A673 (cell line): ENCODE data around the gene ELFN2. TPM values are rescaled to one million over a fixed set of nuclear protein-coding genes. Genes with fewer than 3 reads are reported as not detected.

Experiments used
- BruUV-seq: library from RNA; stranded (reverse); fragments of 400-500 nt; replicated peaks from 2 replicates; lab custom pipeline; 2021; lab: Mats Ljungman, UMichigan
- CTCF ChIA-PET: fragments of 300-600 bp; sonication (Branson Sonifier 250); formaldehyde crosslinking; loops from one replicate; lab custom pipeline; 2022; ENCODE audit warnings: antibody characterized with exemption; lab: Charles Lee
- POLR2A ChIA-PET: fragments of 300-600 bp; sonication (Branson Sonifier 250); formaldehyde crosslinking; loops from one replicate; lab custom pipeline; 2022; ENCODE audit warnings: antibody characterized with exemption; ENCODE audit not compliant: low non-redundant PET; lab: Charles Lee
- DNase-seq: peaks from one replicate; pipeline ENCODE4 v3.0.0-alpha.2; 2015; ENCODE audit warnings: low spot score
- H3K27ac ChIP-seq: fragments of 200-600 bp; sonication (generic); 2 replicates; pipeline ENCODE4 v1.5.1; 2016; ENCODE audit warnings: mixed run types, low read depth, mild to moderate bottlenecking, mixed read lengths, antibody characterized with exemption, low read length; ENCODE audit not compliant: poor library complexity, severe bottlenecking
- H3K27me3 ChIP-seq: fragments of 200-600 bp; sonication (generic); replicated peaks from 2 replicates; pipeline ENCODE4 v1.6.1; 2017; ENCODE audit warnings: mixed run types, low read depth, mild to moderate bottlenecking, mixed read lengths, antibody characterized with exemption, low read length; ENCODE audit not compliant: insufficient read depth, poor library complexity
- H3K36me3 ChIP-seq: fragments of 200-600 bp; sonication (generic); 2 replicates; pipeline ENCODE4 v1.6.1; 2016; ENCODE audit warnings: mixed run types, mild to moderate bottlenecking, mixed read lengths, antibody characterized with exemption, low read length; ENCODE audit not compliant: insufficient read depth, poor library complexity, severe bottlenecking
- H3K4me1 ChIP-seq: fragments of 200-600 bp; sonication (generic); 2 replicates; pipeline ENCODE4 v1.6.1; 2017; ENCODE audit warnings: mixed run types, mild to moderate bottlenecking, mixed read lengths, antibody characterized with exemption, low read length; ENCODE audit not compliant: insufficient read depth, poor library complexity, severe bottlenecking
- H3K4me3 ChIP-seq: fragments of 200-600 bp; sonication (generic); 2 replicates; pipeline ENCODE4 v1.5.1; 2016; ENCODE audit warnings: low read depth, mixed run types, mild to moderate bottlenecking, mixed read lengths, low read length; ENCODE audit not compliant: poor library complexity, severe bottlenecking
- H3K9me3 ChIP-seq: fragments of 200-600 bp; sonication (generic); 2 replicates; pipeline ENCODE4 v1.6.1; 2016; ENCODE audit warnings: mixed run types, low read depth, mild to moderate bottlenecking, mixed read lengths, antibody characterized with exemption, low read length; ENCODE audit not compliant: poor library complexity, severe bottlenecking
- EZH2 ChIP-seq: fragments of 200-600 bp; sonication (generic); IDR thresholded peaks from 2 replicates; pipeline ENCODE4 v1.6.1; 2017; ENCODE audit warnings: borderline replicate concordance, low read depth, mild to moderate bottlenecking, mixed read lengths, antibody characterized with exemption, low read length; ENCODE audit not compliant: poor library complexity, severe bottlenecking
- intact Hi-C: fragments of 100-400 bp; cut with micrococcal nuclease; formaldehyde crosslinking; loops from one replicate; pipeline ENCODE4 v1.10.0; 2022; ENCODE audit not compliant: unreplicated experiment
- total RNA-seq: library from RNA; stranded (reverse); gene quantifications from 2 replicates; pipeline ENCODE4 v1.2.3, GENCODE V29; 2021
- TF ChIP-seq, protein P1 (sequence below): fragments of 300-800, 200-600 bp; sonication (generic); conservative IDR thresholded peaks from 2 replicates; pipeline ENCODE4 v1.5.1; 2017; ENCODE audit warnings: low read depth, mild to moderate bottlenecking, antibody characterized with exemption, low read length, moderate library complexity, mixed read lengths

ELFN2 gene
- total RNA-seq, 1 experiment from 2014 or later, result not detected

DNA sequence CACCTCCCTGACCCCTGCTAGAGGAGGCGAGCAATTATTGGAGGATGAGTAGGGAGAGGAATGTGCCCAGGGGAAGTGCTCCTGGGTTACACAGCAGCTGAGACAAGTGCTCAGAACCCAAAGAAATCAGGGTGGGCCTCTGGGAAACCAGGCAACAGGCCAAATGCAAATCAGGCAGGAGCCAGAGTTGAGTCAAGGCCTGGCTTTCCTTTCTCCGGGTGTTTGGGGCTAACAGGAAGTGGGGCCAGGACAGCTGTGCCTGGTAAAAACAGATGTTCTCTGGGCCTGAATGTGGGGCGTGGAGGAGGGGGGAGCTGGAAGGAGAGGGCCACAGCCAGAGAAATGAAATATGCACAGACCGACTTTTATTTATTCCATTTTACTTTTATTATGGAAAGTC lies 36.9 kb upstream of the ELFN2 start:
- intact Hi-C loops, result no loop called here
- Histone ChIP-seq H3K27ac (no peak overlapping the region), H3K4me3 (no peak overlapping the region), H3K36me3 (no peaks in the 10 kb centered on the region), H3K27me3 (no peaks in the 10 kb centered on the region), H3K9me3 (no peaks in the 10 kb centered on the region), H3K4me1 (no peaks in the 10 kb centered on the region)
- DNase-seq, result peak; percentile 42
- ChIA-PET CTCF (no interaction called here), POLR2A (no interaction called here)
- BruUV-seq, result no TSS peak
- TF ChIP-seq, protein P1, sequence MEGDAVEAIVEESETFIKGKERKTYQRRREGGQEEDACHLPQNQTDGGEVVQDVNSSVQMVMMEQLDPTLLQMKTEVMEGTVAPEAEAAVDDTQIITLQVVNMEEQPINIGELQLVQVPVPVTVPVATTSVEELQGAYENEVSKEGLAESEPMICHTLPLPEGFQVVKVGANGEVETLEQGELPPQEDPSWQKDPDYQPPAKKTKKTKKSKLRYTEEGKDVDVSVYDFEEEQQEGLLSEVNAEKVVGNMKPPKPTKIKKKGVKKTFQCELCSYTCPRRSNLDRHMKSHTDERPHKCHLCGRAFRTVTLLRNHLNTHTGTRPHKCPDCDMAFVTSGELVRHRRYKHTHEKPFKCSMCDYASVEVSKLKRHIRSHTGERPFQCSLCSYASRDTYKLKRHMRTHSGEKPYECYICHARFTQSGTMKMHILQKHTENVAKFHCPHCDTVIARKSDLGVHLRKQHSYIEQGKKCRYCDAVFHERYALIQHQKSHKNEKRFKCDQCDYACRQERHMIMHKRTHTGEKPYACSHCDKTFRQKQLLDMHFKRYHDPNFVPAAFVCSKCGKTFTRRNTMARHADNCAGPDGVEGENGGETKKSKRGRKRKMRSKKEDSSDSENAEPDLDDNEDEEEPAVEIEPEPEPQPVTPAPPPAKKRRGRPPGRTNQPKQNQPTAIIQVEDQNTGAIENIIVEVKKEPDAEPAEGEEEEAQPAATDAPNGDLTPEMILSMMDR, result no peak
- TF ChIP-seq EZH2, result no peak

DNA sequence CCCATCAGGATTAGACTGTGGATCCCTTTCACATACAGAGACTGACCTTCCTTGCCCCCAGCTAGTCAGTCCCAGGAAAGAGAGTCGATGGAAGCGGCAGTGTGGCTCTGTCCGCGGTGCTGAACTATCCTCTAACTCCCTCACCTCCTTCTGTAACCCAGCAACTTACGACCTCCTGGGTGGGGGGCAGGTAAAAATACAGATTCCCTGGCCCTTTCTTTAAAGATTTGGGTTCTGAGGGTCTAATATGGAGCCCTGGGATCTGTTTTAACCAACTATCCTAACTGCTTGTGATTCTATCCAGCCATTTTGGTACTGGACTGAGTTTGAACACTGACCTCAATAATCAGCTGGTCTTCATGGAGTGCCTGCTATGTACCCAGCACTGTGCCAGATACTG lies 35.7 kb upstream of the ELFN2 start:
- ChIA-PET CTCF (no interaction called here), POLR2A (no interaction called here)
- no TSS peak for BruUV-seq
- no peaks in the 10 kb centered on the region for H3K4me1 ChIP-seq
- no peak overlapping the region for H3K27ac ChIP-seq
- DNase-seq, result no peak
- no peaks in the 10 kb centered on the region for H3K9me3 ChIP-seq
- intact Hi-C loops, result no loop called here
- H3K36me3 ChIP-seq, result no peaks in the 10 kb centered on the region
- H3K27me3 ChIP-seq, result no peaks in the 10 kb centered on the region
- no peak overlapping the region for H3K4me3 ChIP-seq
- TF ChIP-seq, protein P1, result no peak
- no peak for TF ChIP-seq EZH2

DNA sequence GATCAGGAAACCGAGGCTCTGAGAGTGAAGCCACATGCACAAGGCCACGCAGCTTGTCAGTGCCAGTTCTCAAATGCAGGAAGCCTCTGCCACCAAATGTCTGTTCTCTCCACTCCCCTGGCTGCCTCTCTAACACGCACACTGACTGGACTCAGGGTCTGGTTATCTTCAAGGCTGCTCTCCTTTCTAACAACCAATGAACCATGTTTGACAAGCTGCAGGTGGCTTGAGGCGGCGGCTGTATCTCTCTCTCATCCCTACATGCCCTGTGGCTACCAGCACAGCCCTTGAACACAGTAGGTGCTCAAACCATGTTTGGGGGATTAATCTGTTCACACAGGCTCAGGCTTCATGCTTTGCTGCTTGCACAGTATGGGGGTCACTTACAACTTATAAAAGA lies 35.2 kb upstream of the ELFN2 start:
- ChIA-PET POLR2A (no interaction called here), CTCF (no interaction called here)
- Histone ChIP-seq H3K27me3 (no peaks in the 10 kb centered on the region), H3K9me3 (no peaks in the 10 kb centered on the region), H3K27ac (no peak overlapping the region), H3K4me1 (no peaks in the 10 kb centered on the region), H3K4me3 (no peak overlapping the region), H3K36me3 (no peaks in the 10 kb centered on the region)
- intact Hi-C loops, result no loop called here
- TF ChIP-seq EZH2, result no peak
- TF ChIP-seq, protein P1, result no peak
- no TSS peak for BruUV-seq
- no peak for DNase-seq
